HG03442 (cell line): Measurements from ENCODE around the gene ARHGEF17.

Source experiments
- ATAC-seq: cut with Tn5 transposase; IDR thresholded peaks from one replicate; pipeline ENCODE4 v1.9.1; 2021; ENCODE audit warnings: mild to moderate bottlenecking, moderate library complexity; ENCODE audit not compliant: unreplicated experiment

Gene ARHGEF17

GRCh38 chr11:73376803-73377629 lies 68.9 kb downstream of the ARHGEF17 start:
- ATAC-seq, result peak; percentile 17

GRCh38 chr11:73379189-73379880 lies 71.3 kb downstream of the ARHGEF17 start:
- ATAC-seq, result no peak

- ATAC-seq, result no peak
Measured at GRCh38 chr11:73380331-73380730, 72.3 kb downstream of the ARHGEF17 start.

- no peak for ATAC-seq
Measured at GRCh38 chr11:73380897-73381410, 72.9 kb downstream of the ARHGEF17 start.

GRCh38 chr11:73381589-73381988 lies 73.5 kb downstream of the ARHGEF17 start:
- no peak for ATAC-seq

- no peak for ATAC-seq
Measured at GRCh38 chr11:73382183-73382582, 74.1 kb downstream of the ARHGEF17 start.

DNA sequence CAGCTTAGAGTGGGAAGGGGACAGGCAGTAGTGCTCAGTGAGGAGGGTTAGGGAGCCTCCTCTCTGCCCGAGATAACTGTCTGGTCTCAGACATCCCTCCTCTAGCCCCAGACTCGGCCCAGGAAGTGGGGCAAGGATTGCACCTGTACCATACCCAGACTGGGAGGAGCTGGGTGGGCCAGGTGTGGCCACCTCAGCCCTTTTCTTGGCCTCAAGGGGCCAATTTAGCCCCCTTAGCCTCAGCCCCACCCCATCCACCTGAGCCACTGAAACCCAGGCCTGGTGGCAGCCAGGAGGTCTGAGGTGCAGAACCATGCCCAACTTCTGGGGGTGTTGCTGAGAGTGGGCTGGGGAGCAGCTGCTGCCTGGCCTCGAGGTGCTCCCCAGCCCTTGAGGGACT lies 74.7 kb downstream of the ARHGEF17 start:
- ATAC-seq, result no peak

- peak; percentile 25 for ATAC-seq
Measured at GRCh38 chr11:73383249-73384124, 75.4 kb downstream of the ARHGEF17 start.

- no peak for ATAC-seq
Measured at GRCh38 chr11:73384125-73384441, 76.0 kb downstream of the ARHGEF17 start.

GRCh38 chr11:73384531-73384871 lies 76.4 kb downstream of the ARHGEF17 start:
- ATAC-seq, result no peak

DNA sequence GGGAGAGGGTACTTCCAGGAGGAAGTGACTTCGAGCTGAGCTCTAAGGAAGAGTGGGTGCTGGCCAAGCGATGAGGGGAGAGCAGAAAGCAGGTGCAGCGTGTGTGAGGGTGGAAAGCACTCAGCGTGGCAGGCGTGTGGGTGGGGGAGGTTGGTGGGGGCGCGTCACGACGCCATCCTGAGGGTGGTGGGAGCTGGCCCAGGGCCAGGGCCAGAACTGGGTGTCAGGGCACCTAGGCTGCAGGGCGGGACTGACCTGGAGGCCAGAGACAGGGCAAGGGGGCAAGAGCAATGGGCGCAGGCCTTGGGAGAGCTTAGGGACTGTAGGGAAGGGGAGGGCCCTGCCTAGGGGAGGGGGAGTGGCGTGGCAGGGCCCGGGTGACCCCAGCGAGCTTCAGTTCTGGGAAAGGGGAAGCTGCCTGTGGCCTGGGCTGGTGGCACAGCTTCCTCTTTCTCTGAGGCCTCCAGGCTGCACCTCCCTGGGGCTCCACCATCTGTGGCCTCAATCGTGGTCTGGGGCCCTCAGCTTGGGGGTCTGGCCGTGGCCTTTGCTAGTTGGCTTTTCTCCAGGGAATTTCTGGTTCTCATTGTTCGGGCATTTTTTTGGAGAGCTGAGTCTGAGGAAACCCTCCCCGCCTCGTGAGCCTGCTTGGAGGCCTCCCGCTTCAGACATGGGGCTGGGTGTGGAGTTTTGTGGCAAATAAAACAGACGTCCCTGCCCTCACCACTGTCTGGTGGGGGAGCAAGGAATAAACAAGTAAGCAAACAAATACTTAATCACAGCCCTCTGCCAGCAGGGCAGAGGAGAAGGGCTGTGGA lies 77.0 kb downstream of the ARHGEF17 start:
- peak; percentile 37 for ATAC-seq

- ATAC-seq, result no peak
Measured at GRCh38 chr11:73386016-73386415, 77.9 kb downstream of the ARHGEF17 start.

GRCh38 chr11:73386546-73386945 lies 78.5 kb downstream of the ARHGEF17 start:
- no peak for ATAC-seq

GRCh38 chr11:73387594-73388264 lies 79.7 kb downstream of the ARHGEF17 start:
- ATAC-seq, result no peak

DNA sequence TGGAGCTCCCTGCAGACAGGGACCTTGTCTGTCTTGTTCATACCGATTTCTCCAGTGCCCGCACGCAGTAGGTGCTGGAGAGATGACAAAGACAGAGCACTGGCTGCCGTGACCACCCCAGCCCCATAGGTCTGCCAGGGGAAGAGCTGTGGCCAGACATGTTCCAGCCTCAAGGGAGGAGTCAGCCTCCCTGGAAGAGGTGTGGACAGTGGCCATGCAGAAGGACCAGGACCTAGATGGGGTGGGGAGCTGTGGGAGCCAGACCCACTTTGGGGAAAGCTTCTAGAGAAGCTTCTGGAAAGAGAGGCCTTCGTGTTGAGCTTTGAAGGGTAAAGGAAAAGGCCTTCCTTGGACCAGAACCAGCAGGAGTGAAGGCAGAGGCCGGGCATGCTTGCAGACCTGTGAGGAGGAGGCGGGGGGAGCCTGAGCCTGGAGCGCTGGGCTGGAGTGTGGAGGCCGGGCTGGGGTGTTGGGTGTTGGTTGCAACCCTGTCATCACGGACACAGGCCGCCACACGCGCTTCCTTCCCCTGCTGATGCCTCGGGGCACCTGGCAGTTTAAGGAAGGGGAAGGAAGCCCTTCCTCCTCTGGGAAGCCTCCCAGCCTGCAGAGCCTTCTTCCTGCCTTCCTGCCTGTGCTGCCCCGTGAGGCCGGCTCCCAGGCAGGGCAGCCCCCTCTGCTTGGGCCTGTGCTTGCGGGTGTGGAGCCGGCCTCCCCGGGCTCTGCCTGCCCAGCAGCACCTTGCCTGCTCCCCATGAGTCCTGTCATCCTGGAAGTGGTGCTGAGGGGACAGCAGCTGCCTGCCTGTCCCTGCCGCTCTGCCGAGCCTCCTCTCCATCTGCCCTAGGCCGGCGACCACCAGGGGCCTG lies 80.4 kb downstream of the ARHGEF17 start:
- ATAC-seq, result no peak

- no peak for ATAC-seq
Measured at GRCh38 chr11:73389134-73389525, 81.1 kb downstream of the ARHGEF17 start.

DNA sequence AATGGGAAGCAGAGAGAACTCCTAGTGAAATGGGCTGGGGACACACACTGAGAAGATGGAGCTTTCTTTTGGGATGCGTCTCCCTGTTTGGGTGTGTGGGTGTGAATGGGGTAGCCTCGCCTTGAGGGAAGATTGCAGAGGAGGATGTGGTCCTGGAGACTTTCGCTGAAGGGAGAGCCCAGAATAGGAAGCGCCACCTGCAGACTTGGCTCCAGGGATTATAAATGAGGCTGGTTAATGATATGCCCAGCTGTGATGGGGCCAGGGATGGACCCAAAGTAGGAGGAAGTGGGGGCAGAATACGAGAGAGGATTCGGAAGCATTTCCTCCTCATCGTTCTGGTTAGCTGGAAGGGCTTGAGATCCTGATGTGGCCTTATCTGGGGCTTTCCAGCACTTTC lies 81.8 kb downstream of the ARHGEF17 start:
- no peak for ATAC-seq

GRCh38 chr11:73390601-73391565 lies 82.8 kb downstream of the ARHGEF17 start:
- ATAC-seq, result no peak
